GM10266 (cell line): ENCODE measurements around the gene TATDN3.
A peak's percentile ranks its signal among the peaks of the same experiment; 100 is the strongest.

Source experiments
- DNase-seq: peaks from one replicate; pipeline ENCODE4 v3.0.0; 2012; ENCODE audit errors: extremely low spot score
- CTCF ChIP-seq: IDR thresholded peaks from 2 replicates; pipeline ENCODE4 v1.5.1; 2012; ENCODE audit warnings: mild to moderate bottlenecking, low read depth; ENCODE audit not compliant: control insufficient read depth, insufficient read depth; ENCODE audit errors: missing control alignments

Gene TATDN3

GRCh38 chr1:212792396-212792908, 758 bp downstream of the TATDN3 start:
- no peak for TF ChIP-seq CTCF
- no peak for DNase-seq

GRCh38 chr1:212794561-212795014, 2.9 kb downstream of the TATDN3 start:
- DNase-seq, result peak; percentile 75
- TF ChIP-seq CTCF, result no peak

GRCh38 chr1:212797681-212798080, 6.0 kb downstream of the TATDN3 start:
- no peak for DNase-seq
- no peak for TF ChIP-seq CTCF

- no peak for DNase-seq
- TF ChIP-seq CTCF, result no peak
These were observed 14.1 kb downstream of the TATDN3 start for GRCh38 chr1:212805767-212806166.

GRCh38 chr1:212814537-212815334, 23.0 kb downstream of the TATDN3 start:
- TF ChIP-seq CTCF, result peak; percentile 37
- DNase-seq, result no peak

GRCh38 chr1:212816567-212817278, 25.0 kb downstream of the TATDN3 start:
- TF ChIP-seq CTCF, result no peak
- DNase-seq, result no peak

- DNase-seq, result peak; percentile 44
- TF ChIP-seq CTCF, result no peak
These were observed 28.0 kb downstream of the TATDN3 start for GRCh38 chr1:212819726-212820125.
